Ovary (tissue), 3 donors: ENCODE measurements around the gene METAP1.

ENCODE experiments used
- CTCF ChIP-seq, 3 donors: fragments of 450-650 bp in 2 of 3; fragments of 200-600 bp in 1 of 3; IDR thresholded peaks; one replicate each; pipeline versions ENCODE4 v1.5.1 to v1.8.0; 2016 to 2022; ENCODE audit warnings: antibody characterized with exemption in 3 of 3, mild to moderate bottlenecking in 1 of 3
- EP300 ChIP-seq: sonication (generic); formaldehyde crosslinking; IDR thresholded peaks from one replicate; pipeline ENCODE4 v1.6.1; 2017; ENCODE audit warnings: antibody characterized with exemption
- POLR2A ChIP-seq: fragments of 450-650 bp; IDR thresholded peaks from one replicate; pipeline ENCODE4 v1.6.1; 2017; ENCODE audit warnings: antibody characterized with exemption, mild to moderate bottlenecking, moderate library complexity
- donor health status: DM: no; HTN: no; CAD: no.

GRCh38 chr4:99054428-99054994 is 59.0 kb downstream of the METAP1 start:
- TF ChIP-seq CTCF (IDR thresholded peaks at IDR 0.05) (no peak), POLR2A (no peak), EP300 (no peak)
